ENCODE data around the gene LPGAT1.
"Not testable (repeated sequence)": the region's sequence is repeated elsewhere in the genome, so short reads cannot be mapped to it uniquely, and the experiment has no call there.

LPGAT1 gene

GRCh38 chr1:211697356-211697755 lies 133.2 kb downstream of the LPGAT1 start:
- Histone ChIP-seq H3K9me3 (ENCODE audit: low read length) (no peaks in the 10 kb centered on the region), H3K27me3 (ENCODE audit: insufficient read depth, low read length) (peaks cover 14% of the 10 kb centered on the region), H3K4me3 (ENCODE audit: low read length) (no peak overlapping the region), H3K4me1 (ENCODE audit: insufficient read depth, low read length) (no peaks in the 10 kb centered on the region), H2AFZ (ENCODE audit: low read depth, low read length) (no peak overlapping the region), H3K36me3 (ENCODE audit: insufficient read depth, low read length) (no peaks in the 10 kb centered on the region)

GRCh38 chr1:211695135-211695816 lies 135.3 kb downstream of the LPGAT1 start:
- Histone ChIP-seq H3K36me3 (ENCODE audit: insufficient read depth, low read length) (no peaks in the 10 kb centered on the region), H3K27me3 (ENCODE audit: insufficient read depth, low read length) (peaks cover 9% of the 10 kb centered on the region), H3K4me3 (ENCODE audit: low read length) (no peak overlapping the region), H3K4me1 (ENCODE audit: insufficient read depth, low read length) (no peaks in the 10 kb centered on the region), H3K9me3 (ENCODE audit: low read length) (no peaks in the 10 kb centered on the region), H2AFZ (ENCODE audit: low read depth, low read length) (no peak overlapping the region)

- not testable (repeated sequence) for H3K36me3 ChIP-seq (ENCODE audit: insufficient read depth, low read length); H3K4me3 ChIP-seq (ENCODE audit: low read length); H3K9me3 ChIP-seq (ENCODE audit: low read length); H2AFZ ChIP-seq (ENCODE audit: low read depth, low read length); H3K27me3 ChIP-seq (ENCODE audit: insufficient read depth, low read length); H3K4me1 ChIP-seq (ENCODE audit: insufficient read depth, low read length)
These were observed 136.7 kb downstream of the LPGAT1 start for GRCh38 chr1:211693911-211694310.
